T-cell (primary cell): Measurements from ENCODE around the gene TMEM185B. TPM values are rescaled to one million over a fixed set of nuclear protein-coding genes. Genes with fewer than 3 reads are reported as not detected.

ENCODE experiments used
- ATAC-seq, 4 experiments: fragments of 200-7000 bp in 3 of 4; fragments of 150-1000 bp in 1 of 4; cut with Tn5 transposase; replicated peaks in 1 of 4; 1 replicate in 3 of 4; 2 replicates in 1 of 4; pipeline ENCODE4 v1.10.0; 2021; ENCODE audit warnings: moderate library complexity in 3 of 4, mild to moderate bottlenecking in 2 of 4, moderate number of reproducible peaks in 1 of 4
- CTCF ChIA-PET, 2 donors: fragments of 300-600 bp; sonication (Branson Sonifier 250); formaldehyde crosslinking; loops; one replicate each; lab custom pipeline; 2022; ENCODE audit warnings: antibody characterized with exemption in 2 of 2; lab: Charles Lee
- POLR2A ChIA-PET, 2 donors: fragments of 300-600 bp; sonication (Branson Sonifier 250); formaldehyde crosslinking; loops; one replicate each; lab custom pipeline; 2022; ENCODE audit warnings: antibody characterized with exemption in 2 of 2; lab: Charles Lee
- DNase-seq, 35 experiments: peaks; one replicate each; pipeline versions ENCODE4 v3.0.0 to v3.0.0-alpha.2; 2013 to 2023
- H3K27ac ChIP-seq: one replicate; pipeline ENCODE4 v1.5.1; 2013; ENCODE audit warnings: low read length
- H3K27me3 ChIP-seq, 2 experiments: replicated peaks in 1 of 2; 1 replicate in 1 of 2; 2 replicates in 1 of 2; pipeline versions ENCODE4 v1.6.1 to v1.7.0; 2013; ENCODE audit warnings: low read length in 1 of 2, mixed read lengths in 1 of 2; ENCODE audit not compliant: control insufficient read depth in 2 of 2, insufficient read depth in 2 of 2; ENCODE audit errors: extremely low read depth in 1 of 2
- H3K36me3 ChIP-seq, 2 donors: 1 replicate in 1 of 2; 2 replicates in 1 of 2; pipeline versions ENCODE4 v1.6.1 to v1.7.0; 2013; ENCODE audit warnings: low read length in 1 of 2; ENCODE audit not compliant: control insufficient read depth in 2 of 2, insufficient read depth in 1 of 2; ENCODE audit errors: extremely low read depth in 1 of 2
- H3K4me1 ChIP-seq, 2 experiments: 1 replicate in 1 of 2; 2 replicates in 1 of 2; pipeline versions ENCODE4 v1.6.1 to v1.7.0; 2013; ENCODE audit warnings: low read length in 2 of 2, mixed read lengths in 1 of 2; ENCODE audit not compliant: insufficient read depth in 2 of 2, control insufficient read depth in 1 of 2; ENCODE audit errors: extremely low read depth in 1 of 2
- H3K4me3 ChIP-seq, 2 donors: 1 replicate in 1 of 2; 2 replicates in 1 of 2; pipeline versions ENCODE4 v1.5.1 to v1.7.0; 2013; ENCODE audit warnings: mild to moderate bottlenecking in 2 of 2, low read length in 1 of 2, moderate library complexity in 1 of 2; ENCODE audit not compliant: control insufficient read depth in 1 of 2; ENCODE audit errors: extremely low read depth in 1 of 2
- H3K9me3 ChIP-seq: 2 replicates; pipeline ENCODE4 v1.7.0; 2013
- H3K27ac Mint-ChIP-seq, 2 donors: one replicate each; pipeline ENCODE4 v1.8.0; 2020 to 2021; ENCODE audit warnings: mild to moderate bottlenecking in 2 of 2, mixed read lengths in 2 of 2
- H3K27me3 Mint-ChIP-seq, 2 donors: one replicate each; pipeline ENCODE4 v1.8.0; 2021 to 2022; ENCODE audit warnings: mixed read lengths in 2 of 2
- H3K36me3 Mint-ChIP-seq: one replicate; pipeline ENCODE4 v1.8.0; 2021; ENCODE audit warnings: mixed read lengths
- H3K4me1 Mint-ChIP-seq, 3 donors: one replicate each; pipeline ENCODE4 v1.8.0; 2020 to 2022; ENCODE audit warnings: mixed read lengths in 3 of 3, mild to moderate bottlenecking in 1 of 3
- H3K4me3 Mint-ChIP-seq, 3 donors: one replicate each; pipeline ENCODE4 v1.8.0; 2020 to 2022; ENCODE audit warnings: mild to moderate bottlenecking in 3 of 3, mixed read lengths in 3 of 3, moderate library complexity in 3 of 3
- H3K9me3 Mint-ChIP-seq, 3 donors: one replicate each; pipeline ENCODE4 v1.8.0; 2020 to 2022; ENCODE audit warnings: mixed read lengths in 3 of 3
- WGBS: methylation state at CpG from one replicate; pipeline ENCODE4 v1.1.5; 2013; ENCODE audit warnings: missing lambda C conversion rate; ENCODE audit not compliant: insufficient coverage; 5-methylcytosine and 5-hydroxymethylcytosine counted together
- total RNA-seq, 35 experiments: library from RNA in 6 of 35; stranded (reverse) in 6 of 35; fragments of 120-200 nt in 1 of 35; gene quantifications; one replicate each; pipeline versions ENCODE4 v1.2.1 to v1.2.4 and lab custom pipeline; 2013 to 2026

The TMEM185B gene
- total RNA-seq, 5 donors from 2014 or later (not counting 1 experiment from before 2014, with no cell fraction given), result 14.8 to 25.2 (median 21.9) TPM

DNA sequence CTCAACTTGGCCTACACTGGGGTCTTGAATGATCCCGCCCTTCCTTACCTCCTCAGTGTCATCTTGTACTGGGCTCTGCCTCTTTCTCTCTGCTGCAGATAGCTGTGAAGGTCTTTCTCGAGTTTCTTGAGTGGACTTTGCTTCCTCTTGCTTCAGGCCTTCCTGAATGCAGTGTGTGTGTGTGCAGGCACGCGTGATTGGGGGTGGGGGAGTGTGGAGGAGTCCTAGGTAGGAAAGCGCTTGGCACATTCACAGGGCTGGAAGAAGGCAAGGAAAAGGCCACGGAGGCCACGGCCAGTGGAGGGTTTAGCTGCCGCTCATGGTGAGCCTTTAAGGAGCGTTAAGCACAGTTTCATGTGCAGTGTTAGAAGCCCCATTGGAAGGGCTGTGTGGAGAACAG, 35.0 kb upstream of the TMEM185B start:
- Mint-ChIP-seq H3K27ac (peak overlapping the region in 1 of 2 donors; percentile 1), H3K27me3 (no peaks in the 10 kb centered on the region)
- H3K4me1 ChIP-seq, result peaks cover 7 to 25% of the 10 kb centered on the region in 2 experiments

DNA sequence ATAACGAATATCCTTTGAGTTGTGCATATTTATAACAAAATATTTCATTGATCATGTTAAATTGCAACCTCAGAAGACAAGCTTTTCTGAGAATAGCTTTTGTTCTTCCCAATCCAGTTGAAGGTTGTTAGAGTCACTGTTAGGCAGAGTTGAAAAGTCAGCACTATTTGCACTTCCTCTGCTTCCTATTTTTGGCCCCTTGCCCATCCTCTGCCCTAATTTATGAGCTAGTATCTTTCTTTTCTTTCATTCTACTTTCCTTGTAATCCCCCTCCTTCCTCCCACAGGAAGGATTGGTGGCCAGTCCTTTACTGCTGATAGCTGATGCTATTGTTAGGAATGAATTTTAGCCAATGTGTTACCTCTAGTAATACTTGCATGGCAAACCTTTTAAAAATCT, 34.3 kb upstream of the TMEM185B start:
- no peak overlapping the region for H3K27ac Mint-ChIP-seq
- Histone ChIP-seq H3K4me3 (no peak overlapping the region), H3K27me3 (no peaks in the 10 kb centered on the region), H3K9me3 (no peaks in the 10 kb centered on the region), H3K36me3 (no peaks in the 10 kb centered on the region), H3K27ac (no peak overlapping the region), H3K4me1 (peaks cover 7 to 26% of the 10 kb centered on the region in 2 experiments)
- ChIA-PET CTCF (no interaction called here), POLR2A (interaction anchor here in 1 of 2 donors (0.6 to 0.9 kb wide), 2 partner anchors 439 to 587 kb away, joined by 3 read pairs; no protein-coding TSS in a partner anchor)
- WGBS, result no CpG with 5 or more reads among the region's 1 CpG
- peaks cover 18% of the 10 kb centered on the region for H3K36me3 Mint-ChIP-seq
- peaks cover 46 to 52% (median 52%) of the 10 kb centered on the region in 3 donors for H3K4me1 Mint-ChIP-seq
- ATAC-seq (no peak), DNase-seq (no peak)
- H3K9me3 Mint-ChIP-seq, result peaks cover 0 to 8% (median 0%) of the 10 kb centered on the region in 3 donors
- H3K4me3 Mint-ChIP-seq, result no peak overlapping the region
- H3K27me3 Mint-ChIP-seq, result no peaks in the 10 kb centered on the region

More for the DNA sequence above, 35.0 kb upstream of the TMEM185B start:
- no peak overlapping the region for H3K27ac ChIP-seq
- H3K9me3 Mint-ChIP-seq, result peaks cover 0 to 8% (median 0%) of the 10 kb centered on the region in 3 donors
- peaks cover 46 to 52% (median 50%) of the 10 kb centered on the region in 3 donors for H3K4me1 Mint-ChIP-seq
- H3K9me3 ChIP-seq, result no peaks in the 10 kb centered on the region
- H3K4me3 ChIP-seq, result no peak overlapping the region
- no peaks in the 10 kb centered on the region for H3K36me3 ChIP-seq
- peak overlapping the region in 1 of 3 donors; percentile 16 for H3K4me3 Mint-ChIP-seq
- no peak for ATAC-seq
- ChIA-PET POLR2A (interaction anchor here in 1 of 2 donors (0.9 kb wide), 1 partner anchor 440 kb away, joined by 3 read pairs; no protein-coding TSS in a partner anchor), CTCF (no interaction called here)
- WGBS, result 83% methylated on average over 9 of the region's 9 CpGs
- H3K36me3 Mint-ChIP-seq, result peaks cover 18% of the 10 kb centered on the region
- H3K27me3 ChIP-seq, result no peaks in the 10 kb centered on the region
- no peak for DNase-seq

DNA sequence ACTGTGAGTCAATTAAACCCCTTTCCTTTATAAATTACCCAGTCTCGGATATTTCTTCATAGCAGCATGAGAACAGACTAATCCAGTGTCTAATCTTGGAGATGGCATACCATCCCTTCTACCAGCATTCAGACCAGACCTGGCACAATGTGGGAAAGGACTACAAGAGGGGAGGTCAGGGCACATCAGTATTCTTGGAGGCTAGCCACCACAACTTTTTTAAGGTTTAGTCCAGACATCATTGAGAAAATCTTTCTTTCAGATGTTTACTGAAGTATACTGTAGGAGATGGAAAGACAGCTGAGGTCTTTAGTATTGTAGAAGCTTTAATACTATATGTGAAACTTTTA, 33.4 kb upstream of the TMEM185B start:
- ChIA-PET CTCF (interaction anchor here in 1 of 2 donors (0.9 kb wide), 1 partner anchor 30 kb away, joined by 3 read pairs; no protein-coding TSS in a partner anchor), POLR2A (no interaction called here)
- H3K36me3 ChIP-seq, result no peaks in the 10 kb centered on the region
- peaks cover 52 to 61% (median 57%) of the 10 kb centered on the region in 3 donors for H3K4me1 Mint-ChIP-seq
- H3K9me3 ChIP-seq, result no peaks in the 10 kb centered on the region
- no peak overlapping the region for H3K27ac Mint-ChIP-seq
- peaks cover 18% of the 10 kb centered on the region for H3K36me3 Mint-ChIP-seq
- no peak overlapping the region for H3K27ac ChIP-seq
- peaks cover 6 to 23% of the 10 kb centered on the region in 2 experiments for H3K4me1 ChIP-seq
- DNase-seq, result no peak
- peaks cover 0 to 8% (median 0%) of the 10 kb centered on the region in 3 donors for H3K9me3 Mint-ChIP-seq
- no peak overlapping the region for H3K4me3 ChIP-seq
- no CpG with 5 or more reads among the region's 1 CpG for WGBS
- no peaks in the 10 kb centered on the region for H3K27me3 ChIP-seq
- H3K4me3 Mint-ChIP-seq, result no peak overlapping the region
- no peaks in the 10 kb centered on the region for H3K27me3 Mint-ChIP-seq
- no peak for ATAC-seq

DNA sequence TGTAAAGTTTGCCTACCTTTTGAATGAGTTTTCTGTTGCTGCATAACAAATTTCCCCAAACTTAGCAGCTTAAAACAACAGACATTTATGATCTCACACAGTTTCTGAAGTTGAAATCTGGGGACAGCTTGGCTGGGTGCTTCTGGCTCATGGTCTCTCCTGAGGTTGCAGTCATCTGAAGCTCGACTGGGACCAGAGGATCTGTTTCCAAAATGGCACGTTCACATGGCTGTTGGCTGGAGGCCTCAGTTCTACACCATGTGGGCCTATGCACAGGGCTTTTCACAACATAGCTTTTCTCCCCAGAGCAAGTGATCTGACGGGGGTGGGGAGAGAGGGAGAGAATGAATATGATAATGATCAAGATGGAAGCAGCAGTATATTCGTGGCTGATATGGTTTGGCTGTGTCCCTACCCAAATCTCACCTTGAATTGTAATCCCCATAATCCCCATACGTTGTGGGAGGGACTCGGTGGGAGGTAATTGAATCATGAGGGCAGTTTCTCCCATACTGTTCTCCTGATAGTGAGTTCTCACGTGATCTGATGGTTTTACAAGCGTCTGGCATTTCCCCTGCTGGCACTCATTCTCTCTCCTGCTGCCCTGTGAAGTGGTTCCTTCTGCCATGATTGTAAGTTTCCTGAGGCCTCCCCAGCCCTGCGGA, 32.9 kb upstream of the TMEM185B start:
- Mint-ChIP-seq H3K4me1 (peaks cover 54 to 62% (median 59%) of the 10 kb centered on the region in 3 donors), H3K36me3 (peaks cover 18% of the 10 kb centered on the region), H3K9me3 (peaks cover 0 to 8% (median 0%) of the 10 kb centered on the region in 3 donors), H3K4me3 (no peak overlapping the region), H3K27ac (no peak overlapping the region), H3K27me3 (no peaks in the 10 kb centered on the region)
- H3K9me3 ChIP-seq, result no peaks in the 10 kb centered on the region
- H3K4me1 ChIP-seq, result peaks cover 6 to 18% of the 10 kb centered on the region in 2 experiments
- 49% methylated on average over 3 of the region's 9 CpGs for WGBS
- no peak overlapping the region for H3K4me3 ChIP-seq
- ATAC-seq (no peak), DNase-seq (no peak)
- ChIA-PET CTCF (interaction anchor here (0.6 to 0.9 kb wide), 2 partner anchors 11 to 29 kb away, joined by 3 read pairs; no protein-coding TSS in a partner anchor), POLR2A (interaction anchor here in 1 of 2 donors (0.6 kb wide), 1 partner anchor 580 kb away, joined by 3 read pairs; no protein-coding TSS in a partner anchor)
- no peak overlapping the region for H3K27ac ChIP-seq
- no peaks in the 10 kb centered on the region for H3K27me3 ChIP-seq
- H3K36me3 ChIP-seq, result no peaks in the 10 kb centered on the region

DNA sequence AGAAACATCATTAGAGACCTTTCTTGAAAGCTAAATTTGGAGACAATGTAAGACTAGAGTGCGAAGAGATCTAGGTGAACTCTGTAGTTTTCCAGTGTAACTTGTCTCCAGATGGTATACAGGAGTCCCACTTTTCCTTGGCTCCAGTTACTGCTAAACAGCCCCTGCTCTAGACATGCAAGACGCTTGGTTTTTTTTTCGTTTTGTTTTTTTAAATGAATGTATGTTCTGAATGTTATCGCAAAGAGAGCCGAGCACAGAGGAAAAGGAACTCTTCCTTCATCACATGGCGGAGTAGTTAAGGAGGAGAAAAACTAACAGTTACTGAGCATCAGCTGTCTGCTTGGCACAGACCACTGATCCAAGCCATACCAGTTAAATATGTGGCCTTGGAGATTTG, 31.9 kb upstream of the TMEM185B start:
- Mint-ChIP-seq H3K27ac (peak overlapping the region in 1 of 2 donors; percentile 13), H3K36me3 (peaks cover 18% of the 10 kb centered on the region), H3K4me3 (peak overlapping the region in 2 of 3 donors; percentile 85 to 100), H3K4me1 (peaks cover 54 to 62% (median 59%) of the 10 kb centered on the region in 3 donors), H3K27me3 (no peaks in the 10 kb centered on the region), H3K9me3 (peaks cover 0 to under 1% (median 0%) of the 10 kb centered on the region in 3 donors)
- ATAC-seq (no peak), DNase-seq (no peak)
- H3K27me3 ChIP-seq, result no peaks in the 10 kb centered on the region
- no peaks in the 10 kb centered on the region for H3K36me3 ChIP-seq
- WGBS, result 100% methylated on average over 3 of the region's 6 CpGs
- no peak overlapping the region for H3K4me3 ChIP-seq
- peaks cover 6 to 16% of the 10 kb centered on the region in 2 experiments for H3K4me1 ChIP-seq
- H3K9me3 ChIP-seq, result no peaks in the 10 kb centered on the region
- ChIA-PET CTCF (interaction anchor here in 1 of 2 donors (0.6 kb wide), 1 partner anchor 19 kb away, joined by 7 read pairs; no protein-coding TSS in a partner anchor), POLR2A (no interaction called here)
- no peak overlapping the region for H3K27ac ChIP-seq

DNA sequence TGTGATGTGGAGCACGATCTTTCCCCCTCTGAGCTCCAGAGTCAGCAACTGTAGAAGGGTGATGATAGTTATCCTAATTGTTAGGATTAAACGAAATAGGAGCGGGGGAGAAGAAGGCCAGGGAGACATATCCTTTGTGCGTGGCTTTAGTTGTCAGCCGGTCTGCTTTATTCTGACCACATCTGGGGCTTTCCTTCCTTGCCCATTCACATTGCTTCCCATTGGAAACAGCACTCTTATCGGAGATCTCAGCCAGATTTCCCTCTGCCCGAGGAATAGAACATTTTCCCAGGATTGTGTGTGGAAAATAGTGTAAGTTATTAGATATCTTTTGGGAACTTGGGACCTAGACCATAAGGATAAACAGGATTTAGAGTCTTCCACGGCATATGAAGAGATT, 31.0 kb upstream of the TMEM185B start:
- DNase-seq, result no peak
- no peak for ATAC-seq
- Mint-ChIP-seq H3K27ac (peak overlapping the region; percentile 2 to 41), H3K4me1 (peaks cover 54 to 62% (median 57%) of the 10 kb centered on the region in 3 donors), H3K27me3 (peaks cover 0 to 3% of the 10 kb centered on the region in 2 donors), H3K36me3 (peaks cover 16% of the 10 kb centered on the region), H3K9me3 (no peaks in the 10 kb centered on the region), H3K4me3 (peak overlapping the region; percentile 85 to 100 (median 93))
- CTCF ChIA-PET, result no interaction called here
- WGBS, result 90% methylated on average over 3 of the region's 8 CpGs
- H3K36me3 ChIP-seq, result no peaks in the 10 kb centered on the region
- H3K9me3 ChIP-seq, result no peaks in the 10 kb centered on the region
- H3K4me1 ChIP-seq, result peaks cover 6 to 16% of the 10 kb centered on the region in 2 experiments
- H3K27ac ChIP-seq, result no peak overlapping the region
- no peaks in the 10 kb centered on the region for H3K27me3 ChIP-seq
- POLR2A ChIA-PET, result interaction anchor here in 1 of 2 donors (0.5 kb wide), 1 partner anchor 23 kb away, joined by 3 read pairs; no protein-coding TSS in a partner anchor
- H3K4me3 ChIP-seq, result peak overlapping the region in 1 of 2 donors; percentile 82
